HL-60 (cell line): ENCODE measurements around the gene ANO3.

ENCODE experiments used
- DNase-seq, 2 experiments: peaks; one replicate each; pipeline ENCODE4 v3.0.0-alpha.2; 2010 to 2020; ENCODE audit warnings: low read depth in 1 of 2, low spot score in 1 of 2
- H3K27ac ChIP-seq: fragments of 250-450 bp; sonication (Bioruptor Pico); replicated peaks from 2 replicates; pipeline ENCODE4 v1.5.1; 2020; ENCODE audit warnings: mild to moderate bottlenecking, moderate library complexity
- H3K27me3 ChIP-seq: fragments of 250-450 bp; sonication (Bioruptor Pico); 2 replicates; pipeline ENCODE4 v1.5.1; 2021; ENCODE audit warnings: mild to moderate bottlenecking, moderate library complexity; ENCODE audit not compliant: insufficient read depth, poor library complexity, severe bottlenecking
- H3K4me3 ChIP-seq: replicated peaks from 2 replicates; pipeline ENCODE4 v1.5.1; 2011; ENCODE audit warnings: mild to moderate bottlenecking, control low read depth, low read length; ENCODE audit not compliant: insufficient read depth
- CTCF ChIP-seq: IDR thresholded peaks from one replicate; pipeline ENCODE4 v1.5.1; 2011; ENCODE audit warnings: low read length, control low read depth, inconsistent platforms; ENCODE audit not compliant: insufficient read depth
- GABPA ChIP-seq: IDR thresholded peaks from 2 replicates; pipeline ENCODE4 v1.6.1; 2012; ENCODE audit warnings: low read depth
- POLR2AphosphoS5 ChIP-seq: IDR thresholded peaks from 2 replicates; pipeline ENCODE4 v1.6.1; 2012; ENCODE audit warnings: low read depth
- REST ChIP-seq: IDR thresholded peaks from 2 replicates; pipeline ENCODE4 v1.6.1; 2012; ENCODE audit warnings: low read depth; ENCODE audit not compliant: insufficient replicate concordance
- SPI1 ChIP-seq: IDR thresholded peaks from 2 replicates; pipeline ENCODE4 v1.6.1; 2012; ENCODE audit warnings: low read depth, mild to moderate bottlenecking, borderline replicate concordance

The ANO3 gene

GRCh38 chr11:26677566-26677965 lies 345.6 kb downstream of the ANO3 start:
- no peak for TF ChIP-seq CTCF
- TF ChIP-seq GABPA = no peak
- no peak for TF ChIP-seq REST
- no peak for TF ChIP-seq POLR2AphosphoS5
- TF ChIP-seq SPI1 = no peak
- Histone ChIP-seq H3K27ac (no peak overlapping the region), H3K27me3 (no peaks in the 10 kb centered on the region), H3K4me3 (no peak overlapping the region)
- no peak for DNase-seq

DNA sequence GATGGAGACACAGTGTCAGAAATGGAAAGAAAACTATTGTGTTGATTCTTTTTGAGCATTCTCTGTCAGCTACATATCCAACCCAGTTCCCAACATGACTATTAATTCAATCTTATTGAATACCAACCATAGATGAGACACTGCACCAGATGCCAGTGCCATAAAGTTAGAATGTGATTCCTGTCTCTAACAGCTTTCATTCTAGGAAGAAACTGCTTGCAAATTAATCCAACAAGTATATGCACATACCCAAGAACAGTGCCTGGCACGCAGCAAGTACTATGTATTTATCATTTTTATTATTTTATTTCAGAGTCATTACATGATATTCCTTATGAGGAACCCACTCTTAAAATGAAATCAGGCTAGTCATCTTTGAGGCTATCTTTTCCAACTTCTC lies 355.4 kb downstream of the ANO3 start:
- no peak for DNase-seq
- H3K27me3 ChIP-seq = no peaks in the 10 kb centered on the region
- TF ChIP-seq GABPA = no peak
- no peak for TF ChIP-seq POLR2AphosphoS5
- no peak for TF ChIP-seq SPI1
- TF ChIP-seq REST = no peak
- no peak for TF ChIP-seq CTCF
- no peak overlapping the region for H3K4me3 ChIP-seq
- no peak overlapping the region for H3K27ac ChIP-seq

DNA sequence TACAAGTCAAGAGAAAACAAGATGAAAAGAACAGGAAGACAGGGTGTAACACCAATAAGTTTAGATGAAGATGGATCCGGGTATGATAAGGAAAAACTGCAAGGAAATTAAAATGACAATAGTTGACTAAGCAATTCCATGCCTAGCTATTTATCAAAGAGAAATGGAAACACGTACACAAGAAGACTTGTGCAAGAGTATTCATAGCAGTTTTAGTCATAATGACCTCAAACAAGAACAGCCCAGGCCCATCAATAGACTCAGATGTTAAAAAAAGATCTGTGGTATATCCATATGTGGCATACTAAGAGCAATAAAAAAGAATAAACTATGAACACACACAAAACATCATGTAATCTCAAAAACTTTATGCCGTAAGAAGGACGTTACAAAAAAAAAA lies 356.8 kb downstream of the ANO3 start:
- H3K27me3 ChIP-seq = no peaks in the 10 kb centered on the region
- H3K27ac ChIP-seq = no peak overlapping the region
- TF ChIP-seq POLR2AphosphoS5 = no peak
- DNase-seq = no peak
- H3K4me3 ChIP-seq = no peak overlapping the region

DNA sequence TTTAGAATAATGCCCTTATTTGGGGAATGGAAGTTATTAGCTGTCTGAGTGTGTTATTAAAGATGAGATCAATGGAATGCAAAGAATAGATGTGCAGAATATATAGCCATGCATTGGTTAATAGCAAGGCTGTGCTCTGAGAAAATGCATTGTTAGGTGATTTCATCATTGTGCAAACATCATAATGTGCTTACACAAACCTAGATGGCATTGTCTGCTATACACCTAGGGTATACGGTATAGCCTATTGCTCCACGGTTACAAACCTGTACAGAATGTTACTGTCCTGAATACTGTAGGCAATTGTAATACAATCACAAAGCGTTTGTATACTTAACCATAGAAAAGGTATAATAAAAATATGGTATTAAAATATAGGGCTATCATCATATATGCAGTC lies 364.4 kb downstream of the ANO3 start:
- no peaks in the 10 kb centered on the region for H3K27me3 ChIP-seq
- DNase-seq = no peak
- no peak overlapping the region for H3K27ac ChIP-seq
- TF ChIP-seq POLR2AphosphoS5 (no peak), CTCF (no peak), SPI1 (no peak), GABPA (no peak), REST (no peak)
- no peak overlapping the region for H3K4me3 ChIP-seq
